ENCODE data around the gene MITF.

- TF ChIP-seq CTCF (IDR thresholded peaks at IDR 0.05) (no peak), POLR2A (IDR thresholded peaks at IDR 0.05) (no peak)
Measured at GRCh38 chr3:69893274-69893673, 154.0 kb downstream of the MITF start.

All from right lobe of liver (tissue), 4 donors.